ENCODE data around the gene THAP5.

The THAP5 gene, protein sequence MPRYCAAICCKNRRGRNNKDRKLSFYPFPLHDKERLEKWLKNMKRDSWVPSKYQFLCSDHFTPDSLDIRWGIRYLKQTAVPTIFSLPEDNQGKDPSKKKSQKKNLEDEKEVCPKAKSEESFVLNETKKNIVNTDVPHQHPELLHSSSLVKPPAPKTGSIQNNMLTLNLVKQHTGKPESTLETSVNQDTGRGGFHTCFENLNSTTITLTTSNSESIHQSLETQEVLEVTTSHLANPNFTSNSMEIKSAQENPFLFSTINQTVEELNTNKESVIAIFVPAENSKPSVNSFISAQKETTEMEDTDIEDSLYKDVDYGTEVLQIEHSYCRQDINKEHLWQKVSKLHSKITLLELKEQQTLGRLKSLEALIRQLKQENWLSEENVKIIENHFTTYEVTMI

DNA sequence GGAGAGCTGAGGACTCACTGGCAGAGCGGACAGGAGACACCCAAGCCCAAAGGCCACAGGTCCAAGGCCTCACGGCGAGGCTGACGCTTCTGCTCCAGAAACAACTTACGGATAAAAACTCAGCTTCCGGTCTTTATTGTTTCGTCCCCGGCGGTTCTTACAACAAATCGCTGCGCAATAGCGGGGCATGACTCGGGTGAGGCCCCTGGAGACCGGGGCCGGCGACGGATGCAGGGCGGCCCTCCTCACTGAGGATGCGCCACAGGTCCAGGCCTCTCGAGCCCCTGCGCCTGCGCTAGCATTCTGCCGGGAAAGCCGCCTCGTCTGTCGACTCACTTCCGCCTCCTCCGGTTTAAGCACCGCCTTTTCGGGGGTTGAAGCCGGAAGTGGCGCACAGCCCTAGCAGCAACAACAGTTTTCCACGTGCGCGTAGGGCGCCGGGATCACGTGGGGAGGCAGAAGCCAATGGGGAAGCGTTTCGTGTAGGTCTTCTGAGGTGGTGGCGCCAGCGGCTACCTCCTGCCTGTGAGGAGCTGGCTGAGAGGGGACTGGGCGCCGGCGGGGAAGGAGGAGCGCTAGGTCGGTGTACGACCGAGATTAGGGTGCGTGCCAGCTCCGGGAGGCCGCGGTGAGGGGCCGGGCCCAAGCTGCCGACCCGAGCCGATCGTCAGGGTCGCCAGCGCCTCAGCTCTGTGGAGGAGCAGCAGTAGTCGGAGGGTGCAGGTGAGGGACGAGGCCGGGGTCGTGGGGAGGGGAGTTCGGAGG is at the start of gene THAP5, which contains the start of gene DNAJB9:
THAP5 (minus strand) TSS at position 326 of the 765 bp plus-strand sequence; CDS start at position 189, 137 bp downstream.
DNAJB9 (plus strand) TSS at position 494 of the 765 bp plus-strand sequence. CDS start 1,853 bp downstream, outside the sequence.
- DNase-seq (ENCODE audit: low spot score): peak; percentile 96

DNA sequence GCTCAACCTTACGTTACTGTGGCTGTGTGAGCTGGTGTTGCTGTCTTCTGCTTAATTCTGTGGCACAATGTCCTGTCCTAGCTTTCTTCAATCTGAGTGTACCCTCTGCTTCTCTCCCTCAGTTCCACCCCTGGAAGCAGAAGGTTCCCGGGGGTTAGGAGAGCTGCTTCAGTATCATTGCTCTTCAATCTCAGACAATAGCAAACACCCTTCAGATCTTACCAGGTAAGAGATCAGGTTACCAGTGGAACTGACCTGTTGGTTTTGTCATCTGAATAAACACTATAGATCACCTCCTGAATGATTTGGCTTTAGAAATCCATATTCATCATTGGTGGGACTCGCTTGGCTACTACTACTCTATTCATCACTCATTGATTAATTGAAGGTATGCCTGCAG is 48.5 kb upstream of the THAP5 start:
- DNase-seq (ENCODE audit: low spot score): no peak

DNA sequence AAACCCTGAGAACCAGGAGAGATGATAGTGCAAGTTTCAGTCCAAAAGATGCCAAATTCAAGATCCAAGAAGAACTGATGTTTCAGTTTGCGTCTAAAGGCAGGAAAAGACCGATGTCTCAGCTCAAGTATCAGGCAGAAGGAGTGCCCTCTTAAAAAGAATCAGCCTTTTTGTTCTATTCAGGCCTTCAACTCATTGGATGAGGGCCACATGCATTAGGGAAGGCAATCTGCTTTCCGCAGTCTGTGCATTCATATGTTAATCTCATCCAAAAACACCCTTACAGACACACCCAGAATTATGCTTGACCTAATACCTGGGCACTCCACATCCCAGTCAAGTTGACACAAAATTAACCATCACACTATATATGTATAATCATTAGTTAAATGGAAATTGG is 45.4 kb upstream of the THAP5 start:
- no peak for DNase-seq (ENCODE audit: low spot score)

DNA sequence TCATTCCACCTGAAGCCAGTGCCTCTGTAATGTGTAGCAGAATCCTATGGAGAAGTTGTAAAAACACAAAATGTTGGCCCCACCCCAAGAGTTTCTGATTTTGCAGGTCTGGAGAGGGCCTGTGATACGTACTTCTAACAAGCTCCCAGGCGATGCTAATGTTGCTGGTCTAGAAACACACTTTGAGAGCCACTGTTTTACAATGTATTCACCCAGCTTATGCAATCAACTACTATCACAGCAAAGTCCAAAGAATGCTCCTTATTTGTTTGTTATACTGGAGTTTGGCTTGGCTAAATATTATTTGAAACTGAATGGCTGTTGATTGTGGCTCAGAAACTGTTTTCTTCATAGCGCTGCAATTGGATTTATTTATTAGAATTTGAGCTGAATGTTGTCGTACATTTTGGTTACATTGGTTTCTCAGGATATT is 44.5 kb upstream of the THAP5 start:
- no peak for DNase-seq (ENCODE audit: low spot score)

DNA sequence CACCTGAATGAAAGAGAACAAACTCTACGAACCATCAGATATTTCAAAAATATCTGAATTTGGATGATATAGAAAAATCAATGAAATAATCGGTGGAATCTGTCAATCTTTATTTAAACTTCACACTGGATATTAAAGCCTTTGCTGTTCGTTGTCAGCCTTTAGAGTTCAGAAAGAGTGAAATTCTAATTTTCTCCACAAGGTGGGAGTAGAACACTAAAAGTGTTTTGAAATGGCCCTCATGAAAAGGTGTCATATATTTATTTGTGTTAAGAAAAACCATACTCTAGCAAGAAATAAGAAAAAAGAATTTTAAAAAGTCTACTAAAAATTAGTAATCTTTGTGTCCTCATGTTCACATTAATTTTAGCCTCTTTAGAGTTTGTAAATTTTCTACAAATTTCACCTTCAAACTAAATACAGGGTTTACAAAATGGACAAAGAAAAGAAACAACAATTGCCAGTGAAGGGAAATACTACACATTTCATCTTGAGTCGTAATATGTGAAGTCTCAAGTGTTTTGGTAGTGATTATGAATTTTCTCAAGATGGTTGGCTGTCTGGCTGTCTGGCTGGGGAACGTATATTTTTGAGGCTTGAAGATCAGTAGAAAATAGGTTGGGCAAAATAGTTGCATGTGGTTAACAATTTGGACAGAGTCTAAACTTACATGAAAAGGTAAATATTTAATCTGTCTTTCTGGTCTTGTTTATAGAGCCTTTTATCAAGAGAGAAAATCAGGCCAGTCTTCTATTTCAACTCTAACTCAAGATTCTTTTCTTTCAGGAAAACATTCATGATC is 43.8 kb upstream of the THAP5 start:
- DNase-seq (ENCODE audit: low spot score): peak; percentile 23

DNA sequence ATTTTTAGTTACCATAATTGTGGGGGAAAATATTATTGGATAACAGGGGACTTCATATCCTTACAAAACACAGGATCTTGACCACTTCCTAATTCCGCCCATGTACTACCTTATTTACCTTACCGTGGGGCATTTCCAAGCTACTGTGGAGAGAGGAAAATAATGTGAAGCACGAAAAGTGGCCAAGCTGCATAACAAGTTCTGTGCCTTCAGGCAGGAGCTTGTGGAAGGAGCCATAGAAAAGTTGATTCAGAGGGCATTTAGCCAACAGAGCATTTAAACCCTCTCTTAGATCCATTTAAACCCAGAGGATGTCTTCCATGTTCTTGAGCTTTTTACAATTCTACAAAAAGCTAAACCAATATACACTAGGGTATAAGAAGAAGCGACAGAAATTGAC is 41.8 kb upstream of the THAP5 start:
- DNase-seq (ENCODE audit: low spot score): no peak

DNA sequence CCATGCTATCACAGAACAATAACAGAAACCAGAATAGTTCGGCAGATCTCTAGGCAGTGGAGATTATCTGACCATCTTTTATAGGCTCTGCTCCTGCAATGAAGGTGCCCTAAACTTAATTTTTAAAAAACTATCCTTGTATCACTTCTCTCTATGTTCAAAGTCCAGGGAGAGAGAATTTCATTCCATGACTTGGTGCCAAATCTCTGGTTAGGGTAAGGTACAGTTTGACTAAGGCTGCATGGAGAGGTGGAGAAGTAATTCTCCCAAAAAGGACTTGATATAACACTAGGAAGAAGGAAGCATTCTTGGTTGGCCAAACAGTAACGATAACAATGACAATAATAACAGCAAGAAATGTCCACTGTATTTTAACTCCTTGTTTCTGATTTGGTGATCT is 40.1 kb upstream of the THAP5 start:
- DNase-seq (ENCODE audit: low spot score): no peak

DNA sequence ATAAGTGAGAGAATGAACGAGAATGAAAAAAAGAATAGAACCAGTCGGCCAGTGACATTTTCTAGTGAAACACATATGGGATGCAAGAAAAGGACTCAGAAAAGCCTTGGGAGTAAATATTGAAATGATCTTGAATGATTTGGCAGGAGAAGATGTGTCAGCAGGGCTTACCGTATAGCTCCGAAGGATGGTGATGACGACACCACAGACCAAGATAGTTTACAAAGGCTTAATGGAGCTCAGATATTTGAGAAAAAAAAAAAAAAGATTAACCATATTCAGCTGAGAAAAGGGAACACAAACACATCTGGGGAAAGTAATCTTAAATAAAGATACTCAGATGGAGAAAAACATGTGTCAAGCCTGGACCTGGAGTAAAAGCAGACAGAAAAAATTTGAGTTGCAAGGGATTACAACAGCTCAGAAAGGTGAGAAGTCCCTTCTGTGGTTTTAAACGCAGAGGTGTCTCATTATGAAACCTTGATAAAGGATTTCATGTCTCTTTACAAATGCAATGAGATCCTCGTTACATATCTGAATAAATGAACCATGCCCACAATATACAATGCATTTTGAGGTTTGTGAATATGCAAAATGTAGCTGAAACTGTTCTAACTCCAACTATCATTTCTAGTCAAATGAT is 36.2 kb upstream of the THAP5 start:
- no peak for DNase-seq (ENCODE audit: low spot score)

DNA sequence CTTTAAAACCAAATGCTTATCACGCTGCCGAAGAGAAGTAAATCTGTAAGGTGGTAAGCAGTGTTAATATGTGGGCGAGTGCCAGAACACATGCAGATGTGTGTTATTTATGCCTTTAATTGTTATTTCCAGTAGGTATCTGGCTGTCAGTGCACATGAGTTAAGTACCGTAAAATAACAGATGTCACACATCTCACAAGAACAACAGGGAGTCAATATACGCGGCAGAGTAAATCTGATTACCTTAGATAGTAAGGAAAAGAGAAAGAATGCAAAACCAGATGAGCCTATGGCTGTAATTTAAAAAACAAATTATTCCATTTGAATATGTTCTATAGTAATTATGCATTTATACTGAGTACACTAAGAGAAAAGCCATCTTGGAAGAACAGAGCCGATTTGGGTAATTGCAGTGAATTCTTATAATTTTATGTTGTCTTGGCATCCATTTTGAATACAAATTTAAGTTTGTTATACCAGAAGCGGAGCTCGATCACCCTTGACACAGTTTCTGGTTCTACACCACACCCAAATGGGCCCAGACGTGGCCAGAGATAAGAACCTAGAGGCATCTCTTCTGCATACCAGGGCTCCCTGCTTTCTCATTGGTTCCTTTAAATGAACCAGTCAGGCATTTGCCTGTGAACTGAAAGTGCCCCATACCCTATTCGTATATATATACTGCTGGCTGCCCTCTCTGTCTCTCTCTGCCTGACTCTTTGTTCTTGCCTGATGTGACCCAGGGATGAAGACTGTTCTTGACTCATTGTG is 35.0 kb upstream of the THAP5 start:
- DNase-seq (ENCODE audit: low spot score): no peak

DNA sequence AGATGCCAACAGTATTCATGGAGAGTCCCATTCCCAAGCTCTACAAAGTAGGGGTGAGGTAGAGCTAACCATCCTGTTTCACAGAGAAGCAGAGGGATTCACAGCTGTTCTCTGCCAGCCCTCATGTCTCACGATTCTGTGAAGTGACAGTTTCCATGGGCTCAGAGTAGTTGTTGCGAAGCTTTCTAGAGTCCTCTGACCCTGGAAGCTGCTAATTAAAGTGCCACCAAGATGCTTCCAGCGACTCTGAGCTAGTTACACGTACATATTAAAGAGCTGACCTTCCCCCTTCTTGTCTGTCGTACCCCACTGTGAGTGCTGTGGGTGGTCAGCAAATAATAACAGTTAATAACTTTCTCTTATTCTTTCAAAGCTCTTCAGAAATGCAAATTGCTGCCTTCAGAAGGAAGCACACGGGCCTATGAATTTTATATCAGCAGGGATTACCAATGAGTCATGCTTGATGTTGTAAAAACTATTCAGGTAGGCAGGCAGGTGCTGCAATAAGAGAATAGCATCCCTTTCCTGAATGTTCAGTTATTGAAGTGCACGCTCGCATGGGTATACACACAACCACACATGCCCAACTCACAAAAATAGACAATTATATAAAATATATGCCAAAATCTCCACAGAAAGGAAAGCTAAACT is 34.3 kb upstream of the THAP5 start:
- DNase-seq (ENCODE audit: low spot score): no peak

DNA sequence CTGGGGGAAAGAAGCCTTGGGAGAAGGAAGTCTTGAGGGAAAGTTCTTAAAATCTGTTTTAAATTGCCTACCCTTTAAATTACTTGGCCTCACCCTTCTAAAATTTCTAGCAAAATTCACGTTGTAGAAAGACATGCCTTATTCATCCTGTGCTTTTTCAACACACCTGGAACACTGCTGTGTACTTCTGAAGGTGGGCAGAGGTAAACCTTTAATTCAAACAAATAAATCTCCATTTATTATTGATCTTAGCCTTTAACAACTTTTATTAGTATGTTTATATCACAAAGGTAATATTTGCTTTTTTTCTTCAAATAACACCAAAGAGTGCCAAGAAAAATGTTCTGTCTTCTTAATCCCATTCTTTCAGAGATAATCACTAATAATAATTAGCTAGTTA is 30.9 kb upstream of the THAP5 start:
- DNase-seq (ENCODE audit: low spot score): no peak

DNA sequence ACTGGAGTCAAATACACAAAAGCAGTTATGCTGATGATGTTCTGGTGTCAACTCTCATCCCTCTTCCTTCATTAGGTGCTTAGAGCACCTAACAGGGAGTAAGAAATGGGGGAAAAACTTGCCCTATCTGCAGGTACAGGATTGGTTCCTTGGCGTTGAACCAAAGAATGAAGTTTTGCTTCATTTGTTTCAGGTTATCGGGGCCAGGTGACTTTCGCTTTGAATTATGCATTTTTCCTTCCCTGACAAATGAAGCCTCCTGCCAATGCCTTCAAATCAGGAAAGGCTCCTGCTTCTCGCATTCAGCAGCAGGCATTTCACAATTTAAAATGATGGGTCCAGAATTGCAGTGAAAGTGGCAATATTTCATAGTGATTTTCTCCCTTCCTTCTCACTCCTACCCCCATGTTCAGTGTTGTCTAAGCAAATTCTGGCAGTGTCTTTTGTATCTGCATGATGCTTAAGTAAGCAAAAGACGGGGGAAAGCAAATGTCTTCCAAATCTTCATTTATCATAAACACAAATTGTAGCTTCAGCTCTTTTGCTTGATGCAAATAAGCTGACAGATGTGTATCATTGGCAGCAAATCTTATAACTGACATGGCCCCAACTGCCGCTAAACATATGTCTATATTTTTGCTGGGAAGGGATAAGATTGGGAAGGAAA is 29.5 kb upstream of the THAP5 start:
- no peak for DNase-seq (ENCODE audit: low spot score)

DNA sequence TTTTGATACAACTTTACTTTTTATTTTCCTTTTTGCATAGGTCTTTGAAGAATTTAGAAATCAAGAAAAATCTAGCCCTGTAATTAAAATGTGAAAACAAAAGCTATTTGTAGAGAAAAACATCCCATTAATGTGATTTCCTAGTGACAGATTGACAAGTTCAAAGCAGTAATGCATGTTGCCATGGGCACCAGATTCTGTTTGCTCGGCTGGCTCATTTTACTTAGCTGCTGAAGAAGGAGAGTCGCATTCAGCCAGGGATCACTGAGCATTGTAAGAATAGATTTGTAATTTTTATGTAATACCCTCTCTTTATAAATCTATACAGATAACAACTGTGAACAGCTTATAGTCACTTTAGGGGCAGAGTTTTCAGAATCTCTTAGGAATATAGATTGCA is 28.6 kb upstream of the THAP5 start:
- DNase-seq (ENCODE audit: low spot score): no peak

DNA sequence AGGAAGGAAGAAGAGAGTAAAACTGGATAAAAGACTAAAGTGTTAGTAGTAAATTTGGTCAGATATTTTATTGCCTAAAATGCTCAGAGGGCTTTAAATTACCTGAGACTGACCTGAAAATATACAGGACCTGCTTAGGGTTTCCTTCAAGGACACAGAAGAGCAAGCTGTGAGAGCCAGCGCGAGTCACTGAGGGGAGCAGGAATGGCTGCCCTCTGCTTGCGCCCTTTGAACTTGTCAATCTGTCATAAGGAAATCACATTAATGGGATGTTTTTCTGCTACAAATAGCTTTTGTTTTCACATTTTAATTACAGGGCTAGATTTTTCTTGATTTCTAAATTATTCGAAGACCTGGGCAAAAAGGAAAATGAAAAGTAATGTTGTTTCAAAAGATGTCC is 27.1 kb upstream of the THAP5 start:
- DNase-seq (ENCODE audit: low spot score): no peak

DNA sequence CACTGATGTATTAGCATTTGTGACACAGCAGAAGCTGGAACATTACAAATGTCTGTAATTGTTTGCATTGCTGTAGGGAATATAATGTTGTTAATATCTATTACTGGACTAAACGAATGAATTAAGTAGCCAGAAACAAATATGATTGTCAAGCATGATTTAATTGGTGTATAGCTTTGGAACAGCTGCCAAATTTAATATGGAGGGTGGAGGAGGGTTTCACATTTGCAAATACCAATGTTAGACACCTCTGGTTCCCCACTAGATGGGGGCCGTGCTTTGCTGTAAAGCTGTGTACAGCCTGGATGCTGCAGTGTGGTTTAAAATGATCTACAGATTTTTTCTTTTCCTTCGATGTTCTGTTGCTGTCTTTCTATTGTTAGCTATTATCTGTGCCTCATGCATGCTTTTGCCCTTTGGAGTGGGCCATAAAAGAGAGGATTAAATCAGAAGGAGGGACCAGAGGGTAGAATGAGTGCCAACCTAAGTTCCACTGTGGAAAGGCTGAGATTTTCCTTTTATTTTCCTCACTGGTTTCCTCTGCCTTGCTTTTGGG is 23.2 kb upstream of the THAP5 start:
- DNase-seq (ENCODE audit: low spot score): no peak

DNA sequence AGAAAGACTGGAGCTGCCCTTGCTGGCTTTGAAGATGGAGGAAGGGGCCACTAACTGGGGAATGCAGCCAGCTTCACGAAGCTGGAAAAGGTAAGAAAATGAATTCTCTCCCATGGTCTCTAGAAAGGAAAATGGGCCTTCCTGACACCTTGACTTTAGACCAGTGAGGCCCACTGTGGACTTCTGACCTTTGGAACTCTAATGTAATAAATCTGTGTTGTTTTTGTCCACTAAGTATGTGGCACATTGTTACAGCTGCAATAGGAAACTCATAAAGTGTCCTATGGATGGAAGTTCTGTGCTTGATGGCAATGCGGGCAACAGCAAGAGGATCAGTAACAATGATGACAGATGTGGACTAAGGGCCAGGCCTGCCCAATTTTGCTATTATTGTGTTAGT is 21.1 kb upstream of the THAP5 start:
- no peak for DNase-seq (ENCODE audit: low spot score)

DNA sequence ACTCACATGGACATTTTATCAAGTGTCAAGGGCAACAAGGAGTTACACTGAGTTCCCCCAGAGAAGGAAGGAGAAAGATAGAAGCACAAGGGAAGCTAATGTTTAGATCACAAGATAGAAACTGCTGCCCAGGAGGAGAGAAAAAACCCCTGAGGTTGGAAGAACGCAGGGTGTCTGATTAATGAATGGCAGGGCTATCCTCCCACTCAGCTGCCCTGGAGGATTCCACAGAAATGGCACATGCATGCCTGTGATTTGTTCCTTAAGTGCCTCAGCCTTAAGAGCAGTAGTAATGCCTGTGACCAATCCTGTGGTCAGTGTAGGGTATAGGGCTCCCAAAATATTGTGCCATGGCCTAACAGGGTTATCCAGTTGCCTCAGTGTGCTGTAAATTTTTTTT is 20.4 kb upstream of the THAP5 start:
- DNase-seq (ENCODE audit: low spot score): no peak

DNA sequence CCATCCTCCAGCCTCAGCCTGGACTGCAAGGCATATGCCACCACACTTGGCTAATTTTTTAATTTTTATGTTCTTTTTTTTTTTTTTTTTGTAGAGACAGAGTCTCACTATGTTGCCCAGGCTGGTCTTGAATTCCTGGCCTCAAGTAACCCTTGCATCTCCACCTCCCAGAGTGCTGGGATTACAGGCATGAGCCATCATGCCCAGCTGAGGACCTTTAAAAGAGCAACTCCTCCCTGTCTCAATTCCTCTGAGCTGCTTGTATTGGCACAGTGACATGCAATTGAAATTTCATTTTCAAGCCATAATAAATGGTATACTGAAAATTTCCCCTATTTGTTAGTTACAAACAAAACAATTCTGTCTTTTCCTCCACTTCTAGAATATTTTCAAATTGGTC is 19.7 kb upstream of the THAP5 start:
- DNase-seq (ENCODE audit: low spot score): no peak

DNA sequence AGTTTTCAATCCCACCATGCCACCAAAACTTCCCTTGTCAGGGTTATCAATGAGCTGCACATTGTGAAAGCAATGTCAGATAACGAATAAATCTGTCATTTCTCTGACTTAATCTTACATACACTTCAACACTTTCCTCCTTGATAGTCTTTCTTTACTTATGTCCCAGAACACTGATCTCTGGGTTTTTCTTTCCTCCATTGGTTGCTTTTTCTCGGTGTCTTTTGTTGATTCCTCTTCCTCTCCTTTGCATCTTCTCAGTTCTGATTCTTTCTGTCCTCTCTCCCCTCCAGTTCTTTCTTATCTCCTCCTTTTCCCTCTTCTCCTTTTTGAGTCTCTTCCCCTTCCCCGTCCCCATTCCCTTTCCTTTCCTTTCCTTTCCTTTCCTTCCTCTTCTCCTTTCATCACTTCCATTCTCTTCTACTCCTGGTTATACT is 16.8 kb upstream of the THAP5 start:
- no peak for DNase-seq (ENCODE audit: low spot score)

DNA sequence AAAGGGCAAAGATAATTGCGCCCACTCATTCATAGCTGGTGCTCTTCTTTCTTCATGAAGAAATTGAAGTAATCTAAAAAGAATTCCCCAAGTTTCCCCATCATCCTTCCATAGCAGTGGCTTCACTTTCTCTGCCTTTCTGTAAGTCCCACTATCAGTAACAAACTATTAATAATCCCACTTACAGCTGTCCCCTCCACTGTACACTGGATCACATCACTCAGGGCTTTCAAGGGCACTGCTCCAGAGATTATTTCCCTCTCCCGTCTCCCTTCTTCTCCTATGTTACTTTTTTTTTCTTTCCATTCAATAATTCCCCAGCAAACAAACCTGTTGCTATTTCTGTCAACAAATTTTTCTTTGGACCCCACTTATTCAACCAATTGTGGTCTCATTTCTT is 16.3 kb upstream of the THAP5 start:
- DNase-seq (ENCODE audit: low spot score): no peak

Data from AG08396 (cell line).